Smooth muscle cell (in vitro differentiated cells): ENCODE data around the gene DECR2. TPM values are rescaled to one million over a fixed set of nuclear protein-coding genes. Genes with fewer than 3 reads are reported as not detected.
"Not testable (repeated sequence)": the region's sequence is repeated elsewhere in the genome, so short reads cannot be mapped to it uniquely, and the experiment has no call there.

Experiments used
- DNase-seq: peaks from one replicate; lab custom pipeline; 2025; ENCODE audit not compliant: unreplicated experiment; lab: John Stamatoyannopoulos, UW
- H2AFZ ChIP-seq: fragments of 200-600 bp; sonication (generic); 2 replicates; pipeline ENCODE4 v1.6.0; 2016; ENCODE audit warnings: antibody characterized with exemption, low read depth, mild to moderate bottlenecking
- H3F3A ChIP-seq: fragments of 200-600 bp; sonication (generic); 2 replicates; pipeline ENCODE4 v1.6.0; 2017; ENCODE audit warnings: antibody characterized with exemption, low read depth
- H3K27ac ChIP-seq: fragments of 200-600 bp; sonication (generic); 2 replicates; pipeline ENCODE4 v1.5.1; 2016; ENCODE audit warnings: low read depth, mild to moderate bottlenecking
- H3K27me3 ChIP-seq: fragments of 200-600 bp; sonication (generic); 2 replicates; pipeline ENCODE4 v1.6.1; 2016; ENCODE audit warnings: low read depth, mild to moderate bottlenecking
- H3K36me3 ChIP-seq: fragments of 200-600 bp; sonication (generic); 2 replicates; pipeline ENCODE4 v1.5.1; 2016; ENCODE audit warnings: low read depth
- H3K4me1 ChIP-seq: fragments of 200-600 bp; sonication (generic); 2 replicates; pipeline ENCODE4 v1.5.1; 2016; ENCODE audit warnings: low read depth
- H3K4me2 ChIP-seq: fragments of 200-600 bp; sonication (generic); 2 replicates; pipeline ENCODE4 v1.6.0; 2016; ENCODE audit warnings: mild to moderate bottlenecking
- H3K4me3 ChIP-seq: fragments of 200-600 bp; sonication (generic); 2 replicates; pipeline ENCODE4 v1.5.1; 2016; ENCODE audit warnings: mild to moderate bottlenecking
- H3K79me2 ChIP-seq: fragments of 200-600 bp; sonication (generic); 2 replicates; pipeline ENCODE4 v1.6.0; 2016; ENCODE audit warnings: low read depth, mild to moderate bottlenecking
- H3K9ac ChIP-seq: fragments of 200-600 bp; sonication (generic); 2 replicates; pipeline ENCODE4 v1.6.0; 2016; ENCODE audit warnings: low read depth
- H3K9me3 ChIP-seq: fragments of 200-600 bp; sonication (generic); replicated peaks from 2 replicates; pipeline ENCODE4 v1.5.1; 2016; ENCODE audit warnings: low read depth
- H4K20me1 ChIP-seq: fragments of 200-600 bp; sonication (generic); 2 replicates; pipeline ENCODE4 v1.6.0; 2016; ENCODE audit warnings: low read depth
- WGBS: methylation state at CpG from one replicate; pipeline ENCODE4 v1.1.7; 2016; ENCODE audit warnings: low lambda C conversion rate; 5-methylcytosine and 5-hydroxymethylcytosine counted together
- polyA plus RNA-seq: library from polyadenylated mRNA; unstranded; fragments of >200 nt; fragmentation: Nextera tagmentation; extraction: Ambion mirVana; gene quantifications from 2 replicates; pipeline ENCODE4 v1.2.1, GENCODE V29; 2016
- total RNA-seq: library from RNA; depleted of rRNA; stranded (reverse); fragments of >200 nt; gene quantifications from 2 replicates; pipeline ENCODE4 v1.2.3, GENCODE V29; 2014
- TF ChIP-seq, protein P1 (sequence below): fragments of 200-600 bp; sonication (generic); IDR thresholded peaks from 2 replicates; pipeline ENCODE4 v1.5.1; 2017; ENCODE audit warnings: borderline replicate concordance, mild to moderate bottlenecking, antibody characterized with exemption; ENCODE audit not compliant: insufficient read depth, poor library complexity, severe bottlenecking

DECR2 gene
- total and polyA plus RNA-seq, 2 experiments from 2014 or later: 15.4 to 18.2 TPM

DNA sequence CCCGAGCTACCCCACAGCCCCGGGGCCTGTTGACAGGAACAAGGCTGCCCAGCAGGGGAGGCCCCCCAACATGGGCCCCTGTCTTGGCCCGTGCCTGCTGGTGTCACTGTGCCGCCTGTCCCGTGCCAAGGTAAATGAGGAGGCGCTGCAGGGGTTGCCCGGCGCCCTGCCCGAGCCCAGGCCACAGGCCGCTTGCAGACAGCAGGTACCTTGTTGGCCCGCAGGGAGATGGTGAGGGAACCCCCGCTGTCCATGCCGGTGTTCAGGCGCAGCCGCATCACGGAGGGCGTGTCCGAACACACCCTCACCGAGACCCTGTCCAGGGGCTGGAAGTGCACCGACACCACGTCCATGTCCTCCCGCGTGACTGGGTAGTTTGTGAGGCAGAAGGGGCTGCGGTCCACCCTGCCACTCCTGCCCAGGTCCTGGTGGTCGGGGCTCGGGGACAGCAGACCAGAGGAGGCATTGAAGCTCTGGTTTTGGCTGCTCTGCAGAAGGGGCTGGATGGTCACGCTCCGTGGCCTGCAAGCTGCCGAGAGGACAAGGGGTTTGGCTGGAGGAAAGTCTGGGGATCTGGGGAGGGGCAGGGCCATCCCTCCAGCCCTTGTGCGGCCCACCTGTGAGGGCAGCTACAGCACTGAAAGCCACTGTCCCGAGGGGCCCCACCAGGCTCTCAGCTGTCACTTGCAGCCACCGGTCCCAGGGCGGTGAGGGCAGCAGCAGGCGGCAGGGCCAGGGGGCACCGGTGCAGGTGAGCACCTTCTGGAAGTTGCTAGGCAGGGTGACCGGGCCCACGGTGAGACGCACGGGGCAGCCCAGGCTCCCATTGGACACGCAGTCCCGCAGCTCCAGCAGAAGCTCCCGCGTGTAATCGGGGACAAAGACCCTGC, 25.5 kb upstream of the DECR2 start:
- Histone ChIP-seq H3F3A (no peaks in the 10 kb centered on the region), H3K36me3 (no peaks in the 10 kb centered on the region), H2AFZ (no peak overlapping the region), H3K79me2 (peaks cover 27% of the 10 kb centered on the region), H3K27me3 (no peaks in the 10 kb centered on the region), H3K27ac (no peak overlapping the region), H3K4me1 (no peaks in the 10 kb centered on the region), H3K4me2 (no peak overlapping the region), H3K9ac (no peak overlapping the region), H3K9me3 (no peaks in the 10 kb centered on the region), H3K4me3 (no peak overlapping the region), H4K20me1 (peaks cover 25% of the 10 kb centered on the region)
- 97% methylated on average over 44 of the region's 44 CpGs for WGBS
- TF ChIP-seq, protein P1, sequence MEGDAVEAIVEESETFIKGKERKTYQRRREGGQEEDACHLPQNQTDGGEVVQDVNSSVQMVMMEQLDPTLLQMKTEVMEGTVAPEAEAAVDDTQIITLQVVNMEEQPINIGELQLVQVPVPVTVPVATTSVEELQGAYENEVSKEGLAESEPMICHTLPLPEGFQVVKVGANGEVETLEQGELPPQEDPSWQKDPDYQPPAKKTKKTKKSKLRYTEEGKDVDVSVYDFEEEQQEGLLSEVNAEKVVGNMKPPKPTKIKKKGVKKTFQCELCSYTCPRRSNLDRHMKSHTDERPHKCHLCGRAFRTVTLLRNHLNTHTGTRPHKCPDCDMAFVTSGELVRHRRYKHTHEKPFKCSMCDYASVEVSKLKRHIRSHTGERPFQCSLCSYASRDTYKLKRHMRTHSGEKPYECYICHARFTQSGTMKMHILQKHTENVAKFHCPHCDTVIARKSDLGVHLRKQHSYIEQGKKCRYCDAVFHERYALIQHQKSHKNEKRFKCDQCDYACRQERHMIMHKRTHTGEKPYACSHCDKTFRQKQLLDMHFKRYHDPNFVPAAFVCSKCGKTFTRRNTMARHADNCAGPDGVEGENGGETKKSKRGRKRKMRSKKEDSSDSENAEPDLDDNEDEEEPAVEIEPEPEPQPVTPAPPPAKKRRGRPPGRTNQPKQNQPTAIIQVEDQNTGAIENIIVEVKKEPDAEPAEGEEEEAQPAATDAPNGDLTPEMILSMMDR: no peak
- no peak for DNase-seq

DNA sequence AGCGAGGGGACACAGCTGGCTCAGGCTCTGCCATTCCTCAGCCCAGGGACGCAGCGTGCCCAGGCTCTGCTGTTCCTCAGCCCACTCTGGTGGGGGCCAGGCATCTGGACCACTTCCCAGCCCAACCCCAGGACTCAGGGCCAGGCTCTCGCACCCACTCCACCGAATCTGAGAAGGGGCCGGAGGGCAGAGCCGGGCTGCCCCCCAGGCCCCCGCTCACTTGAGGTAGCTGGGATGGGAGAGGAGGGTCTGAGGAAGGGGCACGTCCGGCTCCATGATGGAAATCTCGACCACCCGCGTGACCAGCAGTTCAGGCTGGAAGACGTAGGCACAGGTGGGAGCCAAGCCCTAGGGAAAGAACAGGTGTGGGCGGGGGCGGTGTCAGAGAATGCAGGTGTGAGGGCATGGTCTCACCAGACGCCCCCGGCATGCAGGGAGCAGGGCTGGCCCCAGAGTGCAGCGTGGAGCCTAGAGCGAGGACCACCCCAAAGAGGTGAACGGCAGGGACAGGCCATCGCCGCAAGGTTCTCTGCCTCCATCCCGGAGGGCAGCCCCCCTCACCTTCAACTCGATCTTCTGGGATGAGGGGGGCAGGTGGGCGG, 24.8 kb upstream of the DECR2 start:
- no peak overlapping the region for H3K9ac ChIP-seq
- no peak overlapping the region for H2AFZ ChIP-seq
- no peak overlapping the region for H3K27ac ChIP-seq
- H3K36me3 ChIP-seq: no peaks in the 10 kb centered on the region
- H3K27me3 ChIP-seq: no peaks in the 10 kb centered on the region
- 93% methylated on average over 21 of the region's 26 CpGs for WGBS
- no peak for DNase-seq
- peaks cover 30% of the 10 kb centered on the region for H3K79me2 ChIP-seq
- no peaks in the 10 kb centered on the region for H3F3A ChIP-seq
- peaks cover 25% of the 10 kb centered on the region for H4K20me1 ChIP-seq
- no peaks in the 10 kb centered on the region for H3K9me3 ChIP-seq
- H3K4me1 ChIP-seq: no peaks in the 10 kb centered on the region
- H3K4me2 ChIP-seq: no peak overlapping the region
- TF ChIP-seq, protein P1: no peak
- H3K4me3 ChIP-seq: no peak overlapping the region

DNA sequence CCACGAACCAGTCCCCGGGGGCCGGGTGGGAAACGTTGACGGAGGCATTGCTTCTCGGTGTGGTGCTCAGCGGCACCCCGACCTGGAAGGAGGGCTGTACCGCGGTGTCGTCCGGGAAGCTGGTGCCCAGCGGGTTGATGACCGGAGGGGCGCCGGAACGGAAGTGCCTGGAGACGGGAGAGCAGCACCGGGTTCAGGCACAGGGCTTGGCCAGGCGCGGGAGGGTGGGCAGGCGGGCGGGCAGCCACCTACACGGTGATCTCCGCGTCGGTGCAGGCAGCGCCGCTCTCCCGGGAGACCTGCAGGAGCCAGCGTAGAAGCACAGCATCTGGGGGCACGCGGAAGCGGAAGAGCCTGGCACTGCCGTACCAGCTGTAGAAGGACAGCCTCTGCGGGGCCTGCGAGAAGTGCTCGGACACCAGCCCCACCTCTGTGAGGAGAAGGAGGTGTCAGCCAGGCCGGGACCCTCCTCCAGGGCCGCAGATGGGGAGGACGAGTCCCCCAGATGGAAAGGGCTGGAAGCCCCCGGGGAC, 24.2 kb upstream of the DECR2 start:
- no peaks in the 10 kb centered on the region for H3K9me3 ChIP-seq
- H3K4me3 ChIP-seq: no peak overlapping the region
- H3K4me1 ChIP-seq: no peaks in the 10 kb centered on the region
- H3K36me3 ChIP-seq: no peaks in the 10 kb centered on the region
- peaks cover 25% of the 10 kb centered on the region for H4K20me1 ChIP-seq
- DNase-seq: no peak
- H3K4me2 ChIP-seq: no peak overlapping the region
- no peaks in the 10 kb centered on the region for H3F3A ChIP-seq
- TF ChIP-seq, protein P1: no peak
- no peak overlapping the region for H3K27ac ChIP-seq
- no peak overlapping the region for H3K9ac ChIP-seq
- H2AFZ ChIP-seq: no peak overlapping the region
- WGBS: 94% methylated on average over 26 of the region's 42 CpGs
- H3K79me2 ChIP-seq: peaks cover 30% of the 10 kb centered on the region
- no peaks in the 10 kb centered on the region for H3K27me3 ChIP-seq

DNA sequence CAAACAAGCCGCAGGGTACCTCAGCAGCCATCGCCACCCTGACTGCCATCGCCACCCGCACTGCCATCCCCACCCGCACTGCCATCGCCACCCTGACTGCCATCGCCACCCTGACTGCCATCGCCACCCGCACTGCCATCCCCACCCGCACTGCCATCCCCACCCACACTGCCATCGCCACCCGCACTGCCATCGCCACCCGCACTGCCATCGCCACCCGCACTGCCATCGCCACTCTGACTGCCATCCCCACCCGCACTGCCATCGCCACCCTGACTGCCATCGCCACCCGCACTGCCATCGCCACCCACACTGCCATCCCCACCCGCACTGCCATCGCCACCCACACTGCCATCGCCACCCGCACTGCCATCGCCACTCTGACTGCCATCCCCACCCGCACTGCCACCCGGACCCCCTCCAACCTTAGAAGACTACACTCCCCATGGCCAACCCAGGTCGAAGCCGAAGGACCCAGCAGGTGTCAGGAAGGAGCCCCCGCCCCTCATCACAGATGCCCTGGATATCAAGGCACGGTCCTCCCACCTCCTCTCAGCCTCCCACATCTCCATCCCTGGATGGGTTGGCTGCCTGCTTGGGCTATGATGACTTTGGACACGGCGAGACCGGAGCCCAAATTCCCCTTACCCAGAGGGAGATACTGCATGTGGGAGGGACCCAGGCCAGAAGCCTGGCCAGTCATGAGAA, 23.4 kb upstream of the DECR2 start:
- not testable (repeated sequence) for H3K4me1 ChIP-seq, H3K4me2 ChIP-seq, H3F3A ChIP-seq, H3K27me3 ChIP-seq, H3K27ac ChIP-seq, H2AFZ ChIP-seq, H3K9me3 ChIP-seq, DNase-seq, H3K9ac ChIP-seq, H3K36me3 ChIP-seq, H3K4me3 ChIP-seq
- Histone ChIP-seq H3K79me2 (peaks cover 30% of the 10 kb centered on the region), H4K20me1 (peaks cover 25% of the 10 kb centered on the region)
- 92% methylated on average over 22 of the region's 36 CpGs for WGBS
